ENCODE measurements around the gene NAT9. TPM values are rescaled to one million over a fixed set of nuclear protein-coding genes. Genes with fewer than 3 reads are reported as not detected.

The NAT9 gene
- total RNA-seq, 3 donors from 2014 or later, result 63.1 to 68.7 (median 65.9) TPM

DNA sequence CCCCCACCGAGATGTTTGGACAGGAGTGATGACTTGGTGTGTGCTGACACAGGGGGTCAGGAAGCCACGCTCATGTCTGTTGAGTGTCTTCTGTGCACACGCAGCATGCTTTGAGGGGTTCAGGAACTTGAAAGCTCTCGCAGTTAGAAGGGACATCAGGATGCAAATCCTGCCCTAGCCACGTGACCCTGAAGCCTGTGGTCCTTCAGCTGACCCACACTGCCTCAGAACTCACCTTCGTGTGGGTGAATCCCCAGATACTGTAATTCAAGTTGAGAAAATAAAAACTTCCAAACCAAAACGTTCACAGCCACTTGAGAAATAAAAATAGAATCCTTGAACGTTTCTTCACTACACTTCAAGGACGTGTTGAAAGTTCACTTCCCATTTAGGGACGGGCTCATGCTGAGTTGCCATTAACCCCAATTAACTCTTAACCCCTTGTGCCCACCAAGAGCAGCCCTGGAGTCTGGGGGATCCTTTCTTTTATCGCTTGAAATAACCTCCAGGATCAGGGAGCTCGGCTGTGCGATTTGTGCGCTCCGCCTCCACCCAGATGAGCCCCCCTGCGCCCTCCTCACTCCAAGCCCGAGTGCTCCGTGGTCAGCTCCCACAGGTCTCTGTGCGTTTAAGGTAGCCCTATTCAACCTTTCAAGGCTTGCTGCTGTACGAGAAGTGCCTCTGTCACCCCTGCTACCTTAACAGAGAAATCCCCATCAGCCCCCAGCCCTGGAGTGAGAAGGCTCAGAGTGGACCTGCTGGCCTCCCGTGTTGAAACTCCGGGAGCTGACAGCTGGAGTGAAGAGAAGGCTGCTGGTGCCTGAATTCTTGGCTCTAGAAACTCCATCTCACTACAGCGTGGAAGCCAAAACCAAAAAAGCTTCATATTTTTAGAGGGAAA, 36.2 kb upstream of the NAT9 start:
- no peaks in the 10 kb centered on the region for H3K4me1 Mint-ChIP-seq (ENCODE audit: low read depth)
- ATAC-seq (no peak), DNase-seq (no peak)
- H3K36me3 Mint-ChIP-seq (ENCODE audit: insufficient read depth), result peaks cover 33% of the 10 kb centered on the region
- H3K9me3 Mint-ChIP-seq, result no peaks in the 10 kb centered on the region
- no peaks in the 10 kb centered on the region for H3K27me3 Mint-ChIP-seq (ENCODE audit: low read depth)
- no peak overlapping the region for H3K4me3 Mint-ChIP-seq

DNA sequence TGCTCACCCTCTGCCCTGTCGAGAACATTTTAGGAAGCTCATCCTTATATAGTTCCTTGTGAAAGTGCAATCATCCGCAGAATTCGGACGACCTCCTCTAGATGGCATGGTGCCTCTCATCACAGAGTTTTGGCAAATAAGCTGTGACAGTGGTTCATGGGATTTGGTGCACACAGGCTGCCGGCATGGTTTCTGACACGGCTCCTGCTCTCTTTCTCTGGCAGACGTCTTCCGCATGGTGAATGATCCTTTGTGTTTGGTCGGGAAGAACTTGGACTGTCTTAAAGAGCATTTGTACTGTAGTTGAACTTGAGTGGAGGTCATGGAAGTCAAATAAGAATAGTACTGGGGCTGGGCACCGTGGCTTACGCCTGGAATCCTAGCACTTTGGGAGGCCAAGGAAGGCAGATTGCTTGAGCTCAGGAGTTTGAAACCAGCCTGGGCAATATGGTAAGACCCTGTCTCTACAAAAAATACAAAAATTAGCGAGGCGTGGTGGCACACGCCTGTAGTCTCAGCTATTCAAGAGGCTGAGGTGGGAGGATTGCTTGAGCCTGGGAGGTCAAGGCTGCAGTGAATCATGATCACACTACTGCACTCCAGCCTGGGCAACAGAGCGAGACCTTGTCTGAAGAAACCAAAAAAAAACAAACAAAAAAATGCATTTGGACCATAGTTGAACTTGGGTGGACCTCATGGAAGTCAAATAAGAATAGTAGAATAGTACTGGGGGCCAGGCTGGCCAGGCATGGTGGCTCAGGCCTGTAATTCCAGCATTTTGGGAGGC, 34.7 kb upstream of the NAT9 start:
- H3K9me3 Mint-ChIP-seq, result no peaks in the 10 kb centered on the region
- ATAC-seq (no peak), DNase-seq (no peak)
- no peaks in the 10 kb centered on the region for H3K4me1 Mint-ChIP-seq (ENCODE audit: low read depth)
- no peaks in the 10 kb centered on the region for H3K27me3 Mint-ChIP-seq (ENCODE audit: low read depth)
- H3K4me3 Mint-ChIP-seq, result no peak overlapping the region
- H3K36me3 Mint-ChIP-seq (ENCODE audit: insufficient read depth), result peaks cover 23% of the 10 kb centered on the region

DNA sequence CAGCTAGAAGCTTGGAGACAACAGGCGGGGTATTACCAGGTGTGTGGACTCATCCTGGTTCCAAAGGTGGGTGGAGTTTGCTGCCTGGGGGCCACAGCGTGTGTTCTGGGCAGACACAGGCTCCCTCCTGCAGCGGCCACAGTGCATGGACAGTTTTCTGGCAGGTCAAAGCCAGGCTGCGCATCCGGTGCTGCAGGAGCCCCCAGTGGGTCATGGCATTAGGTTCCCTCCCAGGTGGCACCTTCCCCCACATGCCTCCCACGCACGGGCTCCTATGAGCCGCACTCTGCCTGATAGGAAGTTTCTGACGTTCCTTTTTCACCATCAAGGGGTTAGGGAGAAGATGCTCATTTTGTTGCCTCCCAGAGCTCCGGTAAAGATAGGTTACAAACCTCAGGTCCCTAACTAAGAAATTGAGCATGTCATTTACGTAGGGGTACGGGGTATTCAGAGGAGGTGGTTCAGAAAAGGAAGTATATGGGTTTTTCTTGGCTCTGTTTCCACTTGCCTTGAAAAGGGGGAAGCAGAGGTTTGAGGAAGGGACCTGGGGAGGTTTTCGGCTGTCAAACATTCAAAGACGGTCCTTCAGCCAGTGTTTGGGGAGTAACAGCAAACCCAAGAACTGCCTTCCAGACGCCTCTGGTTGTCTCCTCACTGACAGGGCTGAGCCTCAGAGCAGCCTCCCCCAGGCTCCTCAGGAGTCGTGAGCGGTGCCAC, 32.7 kb upstream of the NAT9 start:
- no peaks in the 10 kb centered on the region for H3K27me3 Mint-ChIP-seq (ENCODE audit: low read depth)
- H3K9me3 Mint-ChIP-seq, result no peaks in the 10 kb centered on the region
- H3K36me3 Mint-ChIP-seq (ENCODE audit: insufficient read depth), result peaks cover 18% of the 10 kb centered on the region
- no peak for ATAC-seq
- H3K4me1 Mint-ChIP-seq (ENCODE audit: low read depth), result no peaks in the 10 kb centered on the region
- no peak overlapping the region for H3K4me3 Mint-ChIP-seq
- DNase-seq, result no peak

DNA sequence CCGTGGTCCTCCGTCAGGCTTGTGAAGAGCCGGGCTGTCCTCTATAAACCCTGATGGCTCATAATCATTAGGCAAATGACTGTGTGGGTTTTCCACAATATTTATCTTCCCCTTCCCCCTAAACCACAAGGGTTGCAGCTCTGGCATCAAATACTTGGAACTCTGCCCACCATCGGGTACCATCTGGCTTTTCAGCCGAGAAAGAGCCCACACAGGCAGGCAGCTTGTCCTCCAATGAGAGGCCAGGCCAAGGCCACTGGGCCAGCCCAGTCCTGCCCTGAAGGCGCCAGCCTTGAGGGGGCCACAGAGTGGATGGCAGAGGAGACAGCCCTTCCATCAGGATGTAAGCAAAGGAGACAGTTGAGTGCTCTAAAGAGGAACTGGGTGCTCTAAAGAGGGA, 31.8 kb upstream of the NAT9 start:
- peaks cover 18% of the 10 kb centered on the region for H3K36me3 Mint-ChIP-seq (ENCODE audit: insufficient read depth)
- no peaks in the 10 kb centered on the region for H3K27me3 Mint-ChIP-seq (ENCODE audit: low read depth)
- DNase-seq, result no peak
- H3K4me3 Mint-ChIP-seq, result no peak overlapping the region
- ATAC-seq, result no peak
- no peaks in the 10 kb centered on the region for H3K9me3 Mint-ChIP-seq
- H3K4me1 Mint-ChIP-seq (ENCODE audit: low read depth), result no peaks in the 10 kb centered on the region

DNA sequence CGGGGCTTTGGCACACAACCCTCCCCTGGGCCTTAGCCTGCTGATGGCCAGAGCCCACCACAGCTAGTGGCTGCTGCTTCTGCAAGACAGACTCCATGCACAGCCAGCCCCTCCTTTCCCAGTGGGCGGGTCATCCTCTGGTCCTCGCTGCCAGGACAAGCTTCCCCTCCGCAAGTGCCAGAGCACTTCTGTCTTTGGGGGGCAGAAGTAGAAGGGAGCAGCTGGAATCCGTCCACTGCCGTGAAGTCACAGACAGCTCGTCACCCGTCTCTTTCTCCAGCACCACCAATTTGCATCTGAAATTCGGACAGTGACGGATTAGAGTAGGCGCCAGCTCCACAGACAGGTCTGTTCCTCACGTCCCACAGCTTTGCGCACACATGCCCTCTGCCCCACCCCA, 31.3 kb upstream of the NAT9 start:
- H3K9me3 Mint-ChIP-seq, result no peaks in the 10 kb centered on the region
- H3K27me3 Mint-ChIP-seq (ENCODE audit: low read depth), result no peaks in the 10 kb centered on the region
- ATAC-seq (no peak), DNase-seq (no peak)
- peaks cover 20% of the 10 kb centered on the region for H3K36me3 Mint-ChIP-seq (ENCODE audit: insufficient read depth)
- no peaks in the 10 kb centered on the region for H3K4me1 Mint-ChIP-seq (ENCODE audit: low read depth)
- H3K4me3 Mint-ChIP-seq, result no peak overlapping the region

DNA sequence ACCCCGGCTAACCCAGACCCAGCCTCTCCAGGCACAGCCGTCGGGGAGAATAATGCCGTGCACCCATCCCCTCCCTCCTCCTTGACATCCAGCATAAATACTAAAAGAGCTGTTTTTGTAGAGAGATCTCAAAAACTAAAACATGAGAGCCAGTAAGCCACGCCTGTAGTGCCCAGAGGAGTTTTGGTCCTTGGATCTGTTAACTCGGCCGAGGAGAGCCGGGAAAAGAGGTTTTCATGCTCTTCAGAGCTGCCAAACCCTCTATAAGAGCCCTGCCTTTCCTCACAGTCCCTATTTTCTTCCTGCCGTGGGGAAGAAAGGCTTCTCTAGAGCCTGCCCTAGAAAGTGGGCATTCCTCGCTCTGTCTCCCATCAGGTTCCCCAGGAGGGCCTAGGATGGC, 30.2 kb upstream of the NAT9 start:
- Mint-ChIP-seq H3K4me3 (no peak overlapping the region), H3K4me1 (ENCODE audit: low read depth) (no peaks in the 10 kb centered on the region), H3K9me3 (no peaks in the 10 kb centered on the region), H3K36me3 (ENCODE audit: insufficient read depth) (peaks cover 20% of the 10 kb centered on the region), H3K27me3 (ENCODE audit: low read depth) (no peaks in the 10 kb centered on the region)
- DNase-seq (no peak), ATAC-seq (no peak)

DNA sequence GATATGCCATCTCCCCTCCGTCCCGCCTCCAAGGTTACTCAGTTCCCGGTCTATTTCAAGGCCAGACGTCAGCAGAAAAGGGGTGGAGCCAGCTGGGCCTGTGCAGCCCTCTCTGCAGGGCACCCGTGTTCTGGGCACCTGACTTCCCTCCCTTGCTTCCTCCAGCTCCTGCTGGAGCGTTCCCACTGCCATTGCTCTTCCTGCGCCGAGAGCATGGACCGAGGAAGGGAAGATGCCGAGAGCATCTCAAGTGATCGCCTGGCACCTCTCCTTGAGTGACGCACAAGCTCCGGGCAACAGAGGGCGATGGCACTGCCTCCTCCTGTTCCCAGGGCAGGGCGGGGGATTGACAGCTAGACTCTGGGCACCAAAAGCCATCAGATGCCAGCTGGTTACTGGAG, 29.4 kb upstream of the NAT9 start:
- peaks cover 19% of the 10 kb centered on the region for H3K36me3 Mint-ChIP-seq (ENCODE audit: insufficient read depth)
- DNase-seq (no peak), ATAC-seq (no peak)
- no peaks in the 10 kb centered on the region for H3K27me3 Mint-ChIP-seq (ENCODE audit: low read depth)
- H3K9me3 Mint-ChIP-seq, result no peaks in the 10 kb centered on the region
- no peak overlapping the region for H3K4me3 Mint-ChIP-seq
- H3K4me1 Mint-ChIP-seq (ENCODE audit: low read depth), result no peaks in the 10 kb centered on the region

DNA sequence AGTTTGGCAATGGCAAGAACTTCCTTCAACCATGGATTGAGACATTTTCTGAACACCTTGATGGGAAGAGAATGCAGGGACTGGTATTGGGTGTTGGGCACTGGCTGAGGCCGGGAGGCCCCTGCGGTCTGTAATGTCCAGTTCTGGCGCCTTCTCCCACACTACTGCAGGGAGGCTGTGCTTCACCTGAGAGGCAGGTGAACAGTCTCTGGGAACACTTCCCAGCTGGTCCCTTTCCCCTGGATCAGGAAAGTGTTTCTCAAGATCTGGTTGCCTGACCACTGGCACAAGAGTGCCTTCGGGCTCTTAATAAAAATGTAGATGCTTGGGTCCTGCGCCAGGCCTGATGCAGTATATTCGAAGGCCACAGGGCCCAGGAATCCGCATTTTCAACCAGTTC, 28.5 kb upstream of the NAT9 start:
- Mint-ChIP-seq H3K27me3 (ENCODE audit: low read depth) (no peaks in the 10 kb centered on the region), H3K4me3 (no peak overlapping the region), H3K4me1 (ENCODE audit: low read depth) (no peaks in the 10 kb centered on the region), H3K9me3 (no peaks in the 10 kb centered on the region), H3K36me3 (ENCODE audit: insufficient read depth) (peaks cover 20% of the 10 kb centered on the region)
- ATAC-seq (no peak), DNase-seq (no peak)

DNA sequence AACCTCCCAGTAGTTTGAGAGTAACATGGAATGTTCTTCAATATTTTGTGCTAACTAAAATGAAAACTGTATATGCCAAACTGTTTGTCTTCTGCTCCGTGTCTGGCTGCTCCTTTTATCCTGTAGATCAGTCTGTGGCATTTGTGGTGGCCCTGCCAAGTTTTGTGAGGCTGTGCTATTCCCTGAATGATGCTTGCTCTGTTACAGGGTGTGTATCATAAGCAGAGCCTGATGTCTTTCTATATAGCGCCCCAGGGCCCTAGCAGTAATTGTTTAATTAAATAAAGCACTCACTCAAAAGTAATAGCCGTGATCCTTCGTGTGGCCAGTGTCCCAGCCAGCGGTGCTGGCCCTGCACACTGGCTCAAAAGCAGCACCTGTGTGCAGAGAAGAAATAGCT, 27.8 kb upstream of the NAT9 start:
- DNase-seq (no peak), ATAC-seq (no peak)
- Mint-ChIP-seq H3K4me1 (ENCODE audit: low read depth) (no peaks in the 10 kb centered on the region), H3K4me3 (no peak overlapping the region), H3K27me3 (ENCODE audit: low read depth) (no peaks in the 10 kb centered on the region), H3K36me3 (ENCODE audit: insufficient read depth) (peaks cover 23% of the 10 kb centered on the region), H3K9me3 (no peaks in the 10 kb centered on the region)

DNA sequence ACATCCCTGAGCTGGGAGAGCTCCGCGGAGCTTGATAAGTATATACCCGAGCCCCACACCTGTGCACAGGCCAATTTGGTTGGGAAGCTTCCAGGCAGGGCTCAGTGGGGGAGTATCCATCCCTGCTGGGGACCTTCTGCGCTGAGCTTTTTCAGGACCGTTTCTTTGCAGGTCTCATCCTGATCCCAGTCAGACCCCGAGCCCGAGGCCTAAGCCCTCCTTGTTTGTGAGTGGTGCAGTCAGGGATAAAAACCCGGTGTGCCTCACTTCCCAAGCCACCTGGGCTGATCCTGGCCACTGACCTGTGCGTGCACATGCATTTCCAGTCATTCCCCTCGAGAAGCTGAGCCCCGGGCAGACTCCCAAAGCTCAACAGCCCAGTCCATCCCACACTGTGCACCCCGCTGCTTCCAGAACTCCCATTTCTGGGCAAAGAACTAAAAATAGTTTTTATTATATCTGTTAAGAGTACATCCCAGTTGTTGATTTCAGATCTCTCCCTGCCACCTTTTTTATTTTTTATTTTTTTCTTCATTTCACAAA, 27.3 kb upstream of the NAT9 start:
- H3K4me3 Mint-ChIP-seq, result no peak overlapping the region
- no peaks in the 10 kb centered on the region for H3K27me3 Mint-ChIP-seq (ENCODE audit: low read depth)
- no peaks in the 10 kb centered on the region for H3K4me1 Mint-ChIP-seq (ENCODE audit: low read depth)
- no peaks in the 10 kb centered on the region for H3K9me3 Mint-ChIP-seq
- H3K36me3 Mint-ChIP-seq (ENCODE audit: insufficient read depth), result peaks cover 26% of the 10 kb centered on the region
- DNase-seq (no peak), ATAC-seq (no peak)

DNA sequence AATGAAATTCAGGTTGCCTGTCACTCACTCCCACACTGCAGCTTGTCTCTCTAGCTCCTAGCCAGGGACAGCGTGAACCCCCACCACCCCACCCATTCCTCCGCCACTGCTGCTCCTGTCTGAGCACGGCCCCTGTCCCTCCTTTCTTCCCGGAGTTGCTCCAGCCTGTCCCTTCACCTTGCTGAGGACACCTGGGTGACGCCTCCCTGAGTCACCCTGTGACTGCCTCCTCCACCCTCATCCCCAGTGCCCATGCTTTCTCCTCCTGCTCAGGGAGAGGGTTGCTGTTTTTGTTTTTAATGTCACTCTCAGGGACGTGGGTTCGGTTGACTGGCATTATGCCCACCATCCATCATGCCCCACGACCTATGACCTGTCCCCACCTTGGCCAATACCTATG, 25.8 kb upstream of the NAT9 start:
- Mint-ChIP-seq H3K36me3 (ENCODE audit: insufficient read depth) (peaks cover 22% of the 10 kb centered on the region), H3K4me3 (no peak overlapping the region), H3K9me3 (no peaks in the 10 kb centered on the region), H3K4me1 (ENCODE audit: low read depth) (no peaks in the 10 kb centered on the region), H3K27me3 (ENCODE audit: low read depth) (no peaks in the 10 kb centered on the region)
- ATAC-seq (no peak), DNase-seq (no peak)

DNA sequence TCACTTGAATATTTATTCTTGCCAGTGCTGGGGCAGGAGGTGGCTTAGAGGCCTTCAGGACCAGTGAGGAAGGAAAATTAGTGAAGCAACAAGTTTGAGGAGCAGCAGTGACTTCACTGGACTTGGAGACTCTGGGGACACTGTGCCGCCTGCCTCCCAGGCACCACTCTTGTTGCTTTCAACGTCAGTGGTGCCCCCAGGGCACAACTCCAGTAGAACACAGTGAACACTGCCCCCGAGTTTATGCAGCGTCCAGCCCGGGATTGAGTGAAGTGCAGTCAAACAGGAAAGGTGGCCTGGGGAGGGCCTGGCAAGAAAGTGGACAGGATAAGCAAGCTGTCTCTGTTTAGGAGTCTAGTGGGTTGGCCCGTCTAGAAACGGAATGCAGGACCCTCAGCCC, 24.4 kb upstream of the NAT9 start:
- no peak for DNase-seq
- Mint-ChIP-seq H3K4me3 (no peak overlapping the region), H3K9me3 (no peaks in the 10 kb centered on the region), H3K27me3 (ENCODE audit: low read depth) (no peaks in the 10 kb centered on the region), H3K36me3 (ENCODE audit: insufficient read depth) (peaks cover 28% of the 10 kb centered on the region), H3K4me1 (ENCODE audit: low read depth) (no peaks in the 10 kb centered on the region)
- ATAC-seq, result no peak

DNA sequence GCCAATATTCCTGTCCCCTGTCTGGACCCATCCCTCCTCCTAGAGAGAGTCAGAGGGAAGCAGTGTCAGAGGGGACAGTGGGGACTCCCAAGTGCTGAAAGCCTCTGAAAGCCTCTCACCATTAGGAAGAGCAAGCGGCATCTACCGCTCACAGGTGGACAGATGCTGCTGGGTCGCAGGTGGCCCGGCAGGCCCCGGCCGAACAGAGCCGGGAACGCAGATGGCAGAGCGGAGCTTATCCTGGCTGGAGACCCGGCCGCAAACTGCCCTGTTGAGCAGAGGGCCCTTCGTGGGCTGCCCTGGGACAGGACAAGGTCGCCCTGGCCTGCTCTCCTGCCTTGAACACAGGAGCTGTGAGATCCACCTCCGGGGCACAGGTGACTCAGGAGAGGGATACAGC, 23.0 kb upstream of the NAT9 start:
- Mint-ChIP-seq H3K4me1 (ENCODE audit: low read depth) (no peaks in the 10 kb centered on the region), H3K36me3 (ENCODE audit: insufficient read depth) (peaks cover 26% of the 10 kb centered on the region), H3K27me3 (ENCODE audit: low read depth) (no peaks in the 10 kb centered on the region), H3K9me3 (no peaks in the 10 kb centered on the region), H3K4me3 (no peak overlapping the region)
- ATAC-seq, result no peak
- DNase-seq, result no peak

DNA sequence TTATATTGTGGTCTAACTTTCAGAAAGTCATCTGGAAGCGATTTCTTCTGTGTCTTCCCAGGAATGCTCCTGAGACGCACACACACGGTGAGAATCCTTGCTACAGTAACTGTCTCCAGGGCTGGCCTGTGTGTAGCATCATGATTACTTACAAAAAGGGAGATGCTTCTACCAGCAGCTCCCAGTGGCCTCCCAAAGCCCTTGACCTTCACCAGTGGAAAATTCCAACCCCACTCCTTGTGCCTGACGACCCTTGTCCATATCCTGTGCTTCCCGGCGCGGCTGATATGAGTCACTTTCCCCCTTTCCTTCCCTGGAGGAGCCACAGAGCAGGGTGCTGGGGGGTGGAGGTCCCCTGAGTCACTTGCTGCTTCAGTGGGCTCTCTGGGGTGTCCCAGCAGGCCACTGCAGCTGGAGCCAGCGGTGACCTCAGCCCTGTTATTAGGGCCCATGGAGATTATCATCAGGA, 22.1 kb upstream of the NAT9 start:
- ATAC-seq (no peak), DNase-seq (no peak)
- H3K4me1 Mint-ChIP-seq (ENCODE audit: low read depth), result no peaks in the 10 kb centered on the region
- H3K27me3 Mint-ChIP-seq (ENCODE audit: low read depth), result no peaks in the 10 kb centered on the region
- H3K4me3 Mint-ChIP-seq, result no peak overlapping the region
- H3K36me3 Mint-ChIP-seq (ENCODE audit: insufficient read depth), result peaks cover 26% of the 10 kb centered on the region
- H3K9me3 Mint-ChIP-seq, result no peaks in the 10 kb centered on the region
